Nephron progenitor cell (in vitro differentiated cells): ENCODE results near the gene CHPF.

Source experiments
- DNase-seq: peaks from one replicate; pipeline ENCODE4 v3.0.0; 2021
- H3K27ac Mint-ChIP-seq: 2 replicates; pipeline ENCODE4 v1.8.0; 2021; ENCODE audit warnings: mild to moderate bottlenecking, moderate library complexity, mixed read lengths
- H3K27me3 Mint-ChIP-seq: 2 replicates; pipeline ENCODE4 v1.8.0; 2021; ENCODE audit warnings: mild to moderate bottlenecking, low read depth, mixed read lengths; ENCODE audit not compliant: poor library complexity
- H3K36me3 Mint-ChIP-seq: 2 replicates; pipeline ENCODE4 v1.8.0; 2021; ENCODE audit warnings: low read depth, mixed read lengths
- H3K4me1 Mint-ChIP-seq: 2 replicates; pipeline ENCODE4 v1.8.0; 2021; ENCODE audit warnings: mixed read lengths
- H3K4me3 Mint-ChIP-seq: 2 replicates; pipeline ENCODE4 v1.8.0; 2021; ENCODE audit warnings: mild to moderate bottlenecking, moderate library complexity, mixed read lengths
- H3K9me3 Mint-ChIP-seq: 2 replicates; pipeline ENCODE4 v1.8.0; 2021; ENCODE audit warnings: mild to moderate bottlenecking, moderate library complexity, mixed read lengths
- CTCF ChIP-seq: fragments of 200-600 bp; sonication (generic); IDR thresholded peaks from 2 replicates; pipeline ENCODE4 v1.5.0; 2021; ENCODE audit warnings: antibody characterized with exemption

The CHPF gene

DNA sequence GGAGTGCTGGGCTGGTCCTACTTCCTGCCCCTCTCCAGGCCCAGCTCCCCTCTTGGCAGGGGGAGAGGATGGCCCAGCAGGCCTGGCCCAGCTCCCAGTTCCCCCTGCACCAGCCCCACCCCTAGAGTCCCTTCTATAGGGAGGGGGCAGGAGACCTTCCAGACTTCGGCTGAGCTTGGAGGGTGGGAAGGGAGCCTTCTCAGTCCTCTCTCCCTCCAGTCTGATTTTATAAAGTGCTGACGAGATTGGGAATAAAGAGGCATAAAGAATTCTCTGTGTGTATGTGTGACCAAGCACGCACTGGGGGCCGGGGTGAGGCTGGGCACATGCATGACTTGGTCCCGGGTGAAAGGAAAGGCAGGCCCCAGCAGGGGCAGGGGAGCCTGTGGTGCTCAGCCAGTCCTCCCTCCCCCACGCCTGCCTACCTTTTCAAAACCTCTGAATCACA, 5.1 kb downstream of the CHPF start:
- Mint-ChIP-seq H3K4me1 (peaks cover 51% of the 10 kb centered on the region), H3K27me3 (peaks cover 12% of the 10 kb centered on the region), H3K27ac (no peak overlapping the region), H3K36me3 (peaks cover 6% of the 10 kb centered on the region), H3K9me3 (no peaks in the 10 kb centered on the region), H3K4me3 (no peak overlapping the region)
- no peak for DNase-seq
- TF ChIP-seq CTCF = no peak

- Mint-ChIP-seq H3K36me3 (peaks cover 6% of the 10 kb centered on the region), H3K27me3 (peaks cover 16% of the 10 kb centered on the region), H3K27ac (no peak overlapping the region), H3K4me3 (no peak overlapping the region), H3K4me1 (peaks cover 49% of the 10 kb centered on the region), H3K9me3 (no peaks in the 10 kb centered on the region)
- no peak for DNase-seq
- no peak for TF ChIP-seq CTCF
Observed at GRCh38 chr2:219537657-219538488, 5.7 kb downstream of the CHPF start.

GRCh38 chr2:219536967-219537366, 6.6 kb downstream of the CHPF start:
- Mint-ChIP-seq H3K27ac (peak overlapping the region; percentile 83), H3K36me3 (peaks cover 6% of the 10 kb centered on the region), H3K4me1 (peaks cover 40% of the 10 kb centered on the region), H3K4me3 (no peak overlapping the region), H3K27me3 (peaks cover 11% of the 10 kb centered on the region), H3K9me3 (no peaks in the 10 kb centered on the region)
- DNase-seq = no peak
- no peak for TF ChIP-seq CTCF

DNA sequence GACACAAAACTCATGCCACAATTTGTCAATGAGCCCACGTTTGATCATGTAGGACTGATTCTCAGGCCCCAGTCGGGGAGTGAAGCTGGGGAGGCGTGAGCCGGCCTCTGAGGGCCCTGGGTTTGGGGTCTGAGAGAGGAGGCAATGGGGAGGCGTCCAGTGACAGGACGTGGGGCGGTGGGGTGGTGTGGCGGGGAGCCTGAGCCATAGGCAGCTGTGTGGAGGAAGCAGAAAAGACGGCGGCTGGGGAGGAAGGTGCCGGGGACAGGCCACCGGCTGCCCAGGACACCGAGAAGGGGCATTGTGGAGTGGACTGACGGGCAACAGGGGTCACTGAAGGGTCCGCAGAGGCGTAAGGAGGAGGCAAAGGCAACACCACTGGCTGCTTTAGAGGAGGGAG, 7.2 kb downstream of the CHPF start:
- no peak for DNase-seq

GRCh38 chr2:219533930-219534661, 9.5 kb downstream of the CHPF start:
- no peak for TF ChIP-seq CTCF
- Mint-ChIP-seq H3K27me3 (peaks cover 34% of the 10 kb centered on the region), H3K36me3 (no peaks in the 10 kb centered on the region), H3K9me3 (no peaks in the 10 kb centered on the region), H3K4me1 (peaks cover 52% of the 10 kb centered on the region), H3K4me3 (no peak overlapping the region), H3K27ac (no peak overlapping the region)
- DNase-seq = no peak

More for the DNA sequence above, 7.2 kb downstream of the CHPF start:
- no peak for TF ChIP-seq CTCF
- H3K4me3 Mint-ChIP-seq = no peak overlapping the region
- peaks cover 10% of the 10 kb centered on the region for H3K27me3 Mint-ChIP-seq
- H3K9me3 Mint-ChIP-seq = no peaks in the 10 kb centered on the region
- peaks cover 6% of the 10 kb centered on the region for H3K36me3 Mint-ChIP-seq
- peaks cover 40% of the 10 kb centered on the region for H3K4me1 Mint-ChIP-seq
- H3K27ac Mint-ChIP-seq = no peak overlapping the region
